Gastrocnemius medialis (tissue), 4 donors: ENCODE results near the gene KCNJ4. TPM values are rescaled to one million over a fixed set of nuclear protein-coding genes. Genes with fewer than 3 reads are reported as not detected.
"Not testable (repeated sequence)": the region's sequence is repeated elsewhere in the genome, so short reads cannot be mapped to it uniquely, and the experiment has no call there.

Source experiments
- ATAC-seq, 2 donors: fragments of 150-250 bp; one replicate each; pipeline ENCODE4 v1.9.1; 2016
- DNase-seq, 2 donors: peaks; one replicate each; pipeline ENCODE4 v3.0.0-alpha.2; 2019
- H3K27ac ChIP-seq, 4 donors: fragments of 200-600 bp; sonication (generic); 1 replicate in 1 of 4; 2 replicates in 3 of 4; pipeline ENCODE4 v1.5.1; 2016 to 2018; ENCODE audit warnings: mild to moderate bottlenecking in 2 of 4, moderate library complexity in 1 of 4
- H3K27me3 ChIP-seq, 3 donors: fragments of 200-600 bp; sonication (generic) in 2 of 3; 1 replicate in 1 of 3; 2 replicates in 2 of 3; pipeline versions ENCODE4 v1.5.1 to v1.6.0; 2016 to 2019; ENCODE audit warnings: mild to moderate bottlenecking in 1 of 3, moderate library complexity in 1 of 3
- H3K36me3 ChIP-seq, 2 donors: fragments of 200-600 bp; sonication (generic) in 1 of 2; one replicate each; pipeline ENCODE4 v1.5.1; 2017 to 2018
- H3K4me1 ChIP-seq, 2 donors: fragments of 200-600 bp; sonication (generic) in 1 of 2; one replicate each; pipeline ENCODE4 v1.5.1; 2016 to 2017; ENCODE audit warnings: mild to moderate bottlenecking in 2 of 2
- H3K4me3 ChIP-seq, 4 donors: fragments of 200-600 bp; sonication (generic) in 3 of 4; 1 replicate in 1 of 4; 2 replicates in 3 of 4; pipeline ENCODE4 v1.5.1; 2016 to 2019; ENCODE audit warnings: mild to moderate bottlenecking in 2 of 4
- H3K9me3 ChIP-seq, 3 donors: fragments of 200-600 bp; sonication (generic) in 2 of 3; 1 replicate in 1 of 3; 2 replicates in 2 of 3; pipeline ENCODE4 v1.5.1; 2016 to 2019
- CTCF ChIP-seq, 5 experiments: fragments of 450-650 bp in 3 of 5; fragments of 200-600 bp in 2 of 5; sonication (generic) in 2 of 5; IDR thresholded peaks in 4 of 5; conservative IDR thresholded peaks in 1 of 5; 1 replicate in 4 of 5; 2 replicates in 1 of 5; pipeline ENCODE4 v1.5.1; 2016 to 2019; ENCODE audit warnings: antibody characterized with exemption in 5 of 5, mild to moderate bottlenecking in 3 of 5, moderate library complexity in 3 of 5
- POLR2A ChIP-seq, 2 donors: fragments of 450-650 bp; IDR thresholded peaks; one replicate each; pipeline ENCODE4 v1.6.1; 2017; ENCODE audit warnings: antibody characterized with exemption in 2 of 2, mild to moderate bottlenecking in 2 of 2, moderate library complexity in 2 of 2
- in situ Hi-C, 4 donors: fragments of 200-750 bp; cut with MboI; loops; one replicate each; pipeline versions ENCODE4 v1.15.0 to v1.8.0; 2017; ENCODE audit warnings: low sequenced_read_pairs in 4 of 4
- intact Hi-C: fragments of 100-400 bp; cut with DNase I; formaldehyde crosslinking; loops from one replicate; pipeline ENCODE4 v1.15.1; 2023; ENCODE audit warnings: low total_unique reads
- total RNA-seq, 4 donors: library from RNA; depleted of rRNA; stranded (reverse); fragments of >200 nt; gene quantifications; one replicate each; pipeline versions ENCODE4 v1.1.0 to v1.2.3, GENCODE V29; 2016

Gene KCNJ4
- total RNA-seq, 4 donors from 2014 or later = not detected

- peaks cover 14 to 21% (median 15%) of the 10 kb centered on the region in 3 donors for H3K27me3 ChIP-seq
- no peak overlapping the region for H3K27ac ChIP-seq
- no peaks in the 10 kb centered on the region for H3K9me3 ChIP-seq
- ATAC-seq (no peak), DNase-seq (no peak)
- intact Hi-C loops (no loop called here), in situ Hi-C loops (no loop called here)
- H3K36me3 ChIP-seq = no peaks in the 10 kb centered on the region
- TF ChIP-seq POLR2A (IDR thresholded peaks at IDR 0.05) (no peak), CTCF (IDR thresholded peaks at IDR 0.05 in 4 of 5, conservative IDR thresholded peaks at IDR 0.05 in 1 of 5) (no peak)
- no peak overlapping the region for H3K4me3 ChIP-seq
- H3K4me1 ChIP-seq = peaks cover 4 to 5% of the 10 kb centered on the region in 2 donors
Observed at GRCh38 chr22:38471237-38471636, 16.2 kb upstream of the KCNJ4 start.

- H3K36me3 ChIP-seq, H3K27ac ChIP-seq, DNase-seq, H3K4me1 ChIP-seq, H3K9me3 ChIP-seq, intact Hi-C loops, ATAC-seq, H3K4me3 ChIP-seq, in situ Hi-C loops: not testable (repeated sequence)
- H3K27me3 ChIP-seq = peaks cover 15 to 28% (median 18%) of the 10 kb centered on the region in 3 donors
Observed at GRCh38 chr22:38470179-38470578, 15.2 kb upstream of the KCNJ4 start.

GRCh38 chr22:38469306-38469781, 14.3 kb upstream of the KCNJ4 start:
- in situ Hi-C loops = no loop called here
- Histone ChIP-seq H3K27ac (no peak overlapping the region), H3K9me3 (no peaks in the 10 kb centered on the region), H3K4me1 (peaks cover 4 to 5% of the 10 kb centered on the region in 2 donors), H3K27me3 (peaks cover 15 to 30% (median 18%) of the 10 kb centered on the region in 3 donors), H3K4me3 (no peak overlapping the region), H3K36me3 (no peaks in the 10 kb centered on the region)
- TF ChIP-seq CTCF (IDR thresholded peaks at IDR 0.05 in 4 of 5, conservative IDR thresholded peaks at IDR 0.05 in 1 of 5) (no peak), POLR2A (IDR thresholded peaks at IDR 0.05) (no peak)
- DNase-seq (no peak), ATAC-seq (no peak)
- intact Hi-C loops = no loop called here

GRCh38 chr22:38468443-38469305, 13.7 kb upstream of the KCNJ4 start:
- no peak overlapping the region for H3K27ac ChIP-seq
- ATAC-seq (no peak), DNase-seq (no peak)
- TF ChIP-seq CTCF (IDR thresholded peaks at IDR 0.05 in 4 of 5, conservative IDR thresholded peaks at IDR 0.05 in 1 of 5) (no peak), POLR2A (IDR thresholded peaks at IDR 0.05) (no peak)
- H3K4me3 ChIP-seq = peak overlapping the region; percentile 50 to 53 (median 52)
- intact Hi-C loops (no loop called here), in situ Hi-C loops (no loop called here)
- H3K9me3 ChIP-seq = no peaks in the 10 kb centered on the region
- peaks cover 4 to 5% of the 10 kb centered on the region in 2 donors for H3K4me1 ChIP-seq
- H3K36me3 ChIP-seq = no peaks in the 10 kb centered on the region
- peaks cover 19 to 33% (median 23%) of the 10 kb centered on the region in 3 donors for H3K27me3 ChIP-seq

- Histone ChIP-seq H3K4me1 (peaks cover 4 to 5% of the 10 kb centered on the region in 2 donors), H3K36me3 (no peaks in the 10 kb centered on the region), H3K27ac (peak within 1 kb of the TSS in 1 of 4 donors; percentile 8), H3K4me3 (peak within 1 kb of the TSS; percentile 50 to 53 (median 52)), H3K9me3 (no peaks in the 10 kb centered on the region), H3K27me3 (peaks cover 26 to 37% (median 30%) of the 10 kb centered on the region in 3 donors)
- no peak for TF ChIP-seq CTCF (IDR thresholded peaks at IDR 0.05 in 4 of 5, conservative IDR thresholded peaks at IDR 0.05 in 1 of 5)
- peak in 1 of 2 donors; percentile 17 for TF ChIP-seq POLR2A (IDR thresholded peaks at IDR 0.05)
- intact Hi-C loops = no loop called here
- DNase-seq = no peak
- in situ Hi-C loops = no loop called here
- peak in 1 of 2 donors; percentile 60 for ATAC-seq
Observed at GRCh38 chr22:38467904-38468442, 13.0 kb upstream of the KCNJ4 start, which contains the start of gene KDELR3. Gene KDELR3 (plus strand): TSS chr22:38468096. CDS start chr22:38468234, 138 bp downstream.
